Activated T-cell treated with anti-CD3 and anti-CD28 coated beads, Interleukin-2, amount 50 U/mL, for 4 hours (primary cell): ENCODE data around the gene ZMYND15. TPM values are rescaled to one million over a fixed set of nuclear protein-coding genes. Genes with fewer than 3 reads are reported as not detected.
A peak's percentile ranks its signal among the peaks of the same experiment; 100 is the strongest.

Experiments used
- ATAC-seq, 2 donors: fragments of 200-7000 bp; cut with Tn5 transposase; one replicate each; pipeline ENCODE4 v1.10.0; 2021
- DNase-seq: peaks from one replicate; pipeline ENCODE4 v3.0.0-alpha.2; 2020
- H3K27me3 Mint-ChIP-seq: one replicate; pipeline ENCODE4 v1.8.0; 2021; ENCODE audit warnings: low read depth, mixed read lengths
- H3K36me3 Mint-ChIP-seq: one replicate; pipeline ENCODE4 v1.8.0; 2022; ENCODE audit warnings: mixed read lengths; ENCODE audit not compliant: insufficient read depth
- H3K4me1 Mint-ChIP-seq: one replicate; pipeline ENCODE4 v1.8.0; 2021; ENCODE audit warnings: low read depth, mixed read lengths
- H3K4me3 Mint-ChIP-seq: one replicate; pipeline ENCODE4 v1.8.0; 2021; ENCODE audit warnings: mild to moderate bottlenecking, moderate library complexity, mixed read lengths
- H3K9me3 Mint-ChIP-seq: one replicate; pipeline ENCODE4 v1.8.0; 2021; ENCODE audit warnings: mixed read lengths
- total RNA-seq, 3 donors: library from RNA; stranded (reverse); gene quantifications; one replicate each; pipeline ENCODE4 v1.2.1, GENCODE V29; 2021

Gene ZMYND15
- total RNA-seq, 3 donors from 2014 or later, result 0.13 TPM; not detected in 2

DNA sequence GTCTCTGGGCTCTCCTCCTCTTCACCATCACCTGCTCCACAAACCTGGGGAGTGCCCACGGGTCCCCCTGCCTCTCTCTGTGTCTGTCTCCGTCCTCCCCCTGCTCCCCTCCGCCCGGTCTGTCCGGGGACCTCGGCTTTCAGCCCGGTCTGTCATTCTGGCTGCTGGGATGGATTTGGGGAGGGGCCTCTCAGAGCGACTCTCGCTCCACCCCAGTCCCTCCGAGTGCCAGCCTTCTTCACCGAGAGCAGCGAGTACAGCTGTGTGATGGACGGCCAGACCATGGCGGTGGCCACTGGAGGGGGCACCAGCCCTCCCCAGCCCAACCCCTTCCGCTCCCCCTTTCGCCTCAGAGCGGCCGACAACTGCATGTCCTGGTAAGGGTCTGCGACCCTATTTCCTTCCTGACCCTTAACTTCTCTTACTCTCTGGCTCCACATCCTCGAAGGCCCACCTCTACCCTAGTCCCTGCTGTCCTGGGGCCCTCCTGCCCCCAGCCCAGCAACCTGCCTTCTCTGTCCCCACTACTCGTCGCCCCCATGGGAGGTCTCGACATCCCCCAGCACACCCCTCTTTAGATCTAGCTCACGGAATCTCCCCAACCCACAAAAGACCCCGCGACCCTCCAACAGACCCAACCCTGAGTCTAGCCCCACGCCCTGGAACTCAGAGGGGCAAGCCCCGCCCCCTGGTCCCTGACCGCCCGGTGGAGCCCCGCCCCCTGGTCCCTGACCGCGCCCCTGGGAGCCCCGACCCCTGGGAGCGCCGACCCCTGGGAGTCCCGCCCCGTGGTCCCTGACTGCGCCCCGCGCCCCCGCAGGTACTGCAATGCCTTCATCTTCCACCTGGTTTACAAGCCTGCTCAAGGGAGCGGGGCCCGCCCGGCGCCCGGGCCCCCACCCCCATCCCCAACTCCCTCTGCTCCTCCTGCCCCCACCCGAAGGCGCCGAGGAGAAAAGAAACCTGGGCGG is 5.7 kb downstream of the ZMYND15 start:
- Mint-ChIP-seq H3K27me3 (peaks cover 22% of the 10 kb centered on the region), H3K4me1 (peaks cover 13% of the 10 kb centered on the region), H3K9me3 (no peaks in the 10 kb centered on the region), H3K4me3 (no peak overlapping the region), H3K36me3 (no peaks in the 10 kb centered on the region)
- ATAC-seq, result no peak
- no peak for DNase-seq

- peak; percentile 66 to 84 for ATAC-seq
- Mint-ChIP-seq H3K4me1 (peaks cover 12% of the 10 kb centered on the region), H3K4me3 (peak overlapping the region; percentile 48), H3K36me3 (no peaks in the 10 kb centered on the region), H3K27me3 (peaks cover 24% of the 10 kb centered on the region), H3K9me3 (no peaks in the 10 kb centered on the region)
- DNase-seq, result no peak
These were observed 8.2 kb downstream of the ZMYND15 start for GRCh38 chr17:4747847-4748246.

DNA sequence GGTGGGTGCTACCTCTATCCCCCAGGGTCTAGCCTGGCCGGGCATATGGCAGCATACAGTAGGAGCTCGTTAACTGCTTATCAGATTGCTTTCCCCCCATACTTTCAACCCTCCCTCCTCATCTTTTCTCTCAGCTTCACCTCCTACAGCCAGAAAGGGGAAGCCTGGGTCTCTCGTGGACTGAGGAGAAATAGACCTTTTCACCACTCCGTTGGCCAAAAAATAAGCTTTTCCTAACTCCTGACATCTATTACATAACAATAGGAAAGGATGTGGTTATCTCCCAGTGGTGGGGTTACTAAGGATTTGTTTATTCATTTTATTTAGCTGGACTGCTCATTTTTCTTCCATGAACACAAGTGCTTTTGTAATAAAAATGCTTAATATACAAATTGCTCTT is 9.1 kb downstream of the ZMYND15 start:
- DNase-seq (no peak), ATAC-seq (no peak)
- Mint-ChIP-seq H3K4me1 (peaks cover 12% of the 10 kb centered on the region), H3K9me3 (no peaks in the 10 kb centered on the region), H3K4me3 (no peak overlapping the region), H3K36me3 (no peaks in the 10 kb centered on the region), H3K27me3 (peaks cover 20% of the 10 kb centered on the region)

DNA sequence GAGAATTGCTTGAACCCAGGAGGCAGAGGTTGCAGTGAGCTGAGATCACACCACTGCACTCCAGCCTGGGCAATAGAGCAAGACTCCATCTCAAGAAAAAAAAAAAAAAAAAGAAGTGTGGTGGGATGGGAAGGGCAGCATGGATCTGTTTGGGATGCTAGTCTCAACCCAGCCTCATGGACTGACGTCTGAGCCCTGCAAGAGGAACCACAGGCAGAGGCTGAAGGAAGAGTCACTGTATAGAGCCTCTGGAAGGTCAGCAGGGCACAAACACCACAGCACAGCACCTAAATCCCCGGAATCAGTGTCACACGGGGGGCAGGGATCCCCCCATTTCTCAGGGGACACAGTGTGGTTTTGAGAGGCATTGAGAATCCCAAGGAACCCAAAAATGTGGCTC is 11.0 kb downstream of the ZMYND15 start:
- ATAC-seq, result no peak
- no peak overlapping the region for H3K4me3 Mint-ChIP-seq
- peaks cover 28% of the 10 kb centered on the region for H3K27me3 Mint-ChIP-seq
- peaks cover 12% of the 10 kb centered on the region for H3K4me1 Mint-ChIP-seq
- no peaks in the 10 kb centered on the region for H3K36me3 Mint-ChIP-seq
- H3K9me3 Mint-ChIP-seq, result no peaks in the 10 kb centered on the region
- DNase-seq, result no peak

- no peak for ATAC-seq
- H3K4me3 Mint-ChIP-seq, result no peak overlapping the region
- DNase-seq, result no peak
- peaks cover 28% of the 10 kb centered on the region for H3K27me3 Mint-ChIP-seq
- no peaks in the 10 kb centered on the region for H3K36me3 Mint-ChIP-seq
- no peaks in the 10 kb centered on the region for H3K9me3 Mint-ChIP-seq
- peaks cover 12% of the 10 kb centered on the region for H3K4me1 Mint-ChIP-seq
These were observed 12.3 kb downstream of the ZMYND15 start for GRCh38 chr17:4751932-4752331.

DNA sequence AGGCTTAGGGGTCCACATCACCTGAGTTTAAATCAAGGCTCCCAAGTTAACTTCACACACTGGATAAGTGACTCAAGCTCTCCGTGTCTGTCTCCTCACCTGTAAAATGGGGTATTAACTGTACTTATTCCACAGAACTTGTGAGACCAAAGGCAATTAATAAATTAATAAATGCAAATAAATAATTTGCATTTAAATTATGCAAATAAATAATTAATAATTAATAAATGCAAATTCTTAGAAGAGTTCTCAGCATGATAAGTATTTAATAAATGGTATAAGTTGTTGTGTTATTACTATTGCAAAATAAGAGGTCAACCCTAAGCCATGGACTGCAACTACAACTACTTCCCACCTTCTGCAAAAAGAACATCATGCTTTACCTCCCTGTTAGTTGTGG is 13.8 kb downstream of the ZMYND15 start:
- Mint-ChIP-seq H3K36me3 (no peaks in the 10 kb centered on the region), H3K4me1 (peaks cover 3% of the 10 kb centered on the region), H3K27me3 (peaks cover 27% of the 10 kb centered on the region), H3K4me3 (no peak overlapping the region), H3K9me3 (no peaks in the 10 kb centered on the region)
- ATAC-seq (no peak), DNase-seq (no peak)

- ATAC-seq (no peak), DNase-seq (no peak)
- no peaks in the 10 kb centered on the region for H3K9me3 Mint-ChIP-seq
- no peak overlapping the region for H3K4me3 Mint-ChIP-seq
- H3K27me3 Mint-ChIP-seq, result peaks cover 7% of the 10 kb centered on the region
- H3K36me3 Mint-ChIP-seq, result no peaks in the 10 kb centered on the region
- no peaks in the 10 kb centered on the region for H3K4me1 Mint-ChIP-seq
These were observed 20.2 kb downstream of the ZMYND15 start for GRCh38 chr17:4759776-4760236.

GRCh38 chr17:4764595-4764994 is 25.0 kb downstream of the ZMYND15 start:
- H3K27me3 Mint-ChIP-seq, result peaks cover 4% of the 10 kb centered on the region
- H3K9me3 Mint-ChIP-seq, result no peaks in the 10 kb centered on the region

GRCh38 chr17:4766201-4766600 is 26.6 kb downstream of the ZMYND15 start:
- no peaks in the 10 kb centered on the region for H3K4me1 Mint-ChIP-seq
- H3K9me3 Mint-ChIP-seq, result no peaks in the 10 kb centered on the region
- H3K36me3 Mint-ChIP-seq, result no peaks in the 10 kb centered on the region
- ATAC-seq (no peak), DNase-seq (no peak)
- peaks cover 4% of the 10 kb centered on the region for H3K27me3 Mint-ChIP-seq
- no peak overlapping the region for H3K4me3 Mint-ChIP-seq

More at GRCh38 chr17:4764595-4764994, 25.0 kb downstream of the ZMYND15 start:
- Mint-ChIP-seq H3K36me3 (no peaks in the 10 kb centered on the region), H3K4me1 (no peaks in the 10 kb centered on the region), H3K4me3 (no peak overlapping the region)
- DNase-seq (no peak), ATAC-seq (no peak)

DNA sequence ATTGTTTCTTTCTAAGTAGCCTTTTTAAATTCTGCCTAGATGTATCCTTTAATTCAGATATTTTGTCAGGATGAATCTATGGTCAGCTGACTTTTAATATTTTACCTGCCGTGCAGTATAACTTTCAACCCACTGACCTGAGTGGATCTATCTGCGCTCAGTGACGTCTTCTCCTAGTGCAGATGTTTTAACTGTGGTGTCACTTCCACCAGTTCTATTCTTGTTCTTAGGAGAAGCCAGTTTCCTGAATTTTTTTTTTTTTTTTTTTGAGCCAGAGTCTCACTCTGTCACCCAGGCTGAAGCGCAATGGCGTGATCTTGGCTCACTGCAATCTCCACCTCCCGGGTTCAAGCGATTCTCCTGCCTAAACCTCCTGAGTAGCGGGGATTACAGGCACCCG is 27.1 kb downstream of the ZMYND15 start:
- DNase-seq (no peak), ATAC-seq (no peak)
- peaks cover 5% of the 10 kb centered on the region for H3K4me1 Mint-ChIP-seq
- no peak overlapping the region for H3K4me3 Mint-ChIP-seq
- no peaks in the 10 kb centered on the region for H3K9me3 Mint-ChIP-seq
- no peaks in the 10 kb centered on the region for H3K36me3 Mint-ChIP-seq
- peaks cover 4% of the 10 kb centered on the region for H3K27me3 Mint-ChIP-seq

GRCh38 chr17:4768298-4768697 is 28.7 kb downstream of the ZMYND15 start:
- DNase-seq, result no peak
- Mint-ChIP-seq H3K4me1 (peaks cover 6% of the 10 kb centered on the region), H3K4me3 (no peak overlapping the region), H3K36me3 (no peaks in the 10 kb centered on the region), H3K9me3 (no peaks in the 10 kb centered on the region), H3K27me3 (peaks cover 2% of the 10 kb centered on the region)
- no peak for ATAC-seq

GRCh38 chr17:4769628-4770027 is 30.0 kb downstream of the ZMYND15 start:
- Mint-ChIP-seq H3K36me3 (no peaks in the 10 kb centered on the region), H3K4me1 (peaks cover 6% of the 10 kb centered on the region), H3K27me3 (peaks cover 2% of the 10 kb centered on the region), H3K9me3 (no peaks in the 10 kb centered on the region), H3K4me3 (no peak overlapping the region)
- DNase-seq (no peak), ATAC-seq (no peak)

DNA sequence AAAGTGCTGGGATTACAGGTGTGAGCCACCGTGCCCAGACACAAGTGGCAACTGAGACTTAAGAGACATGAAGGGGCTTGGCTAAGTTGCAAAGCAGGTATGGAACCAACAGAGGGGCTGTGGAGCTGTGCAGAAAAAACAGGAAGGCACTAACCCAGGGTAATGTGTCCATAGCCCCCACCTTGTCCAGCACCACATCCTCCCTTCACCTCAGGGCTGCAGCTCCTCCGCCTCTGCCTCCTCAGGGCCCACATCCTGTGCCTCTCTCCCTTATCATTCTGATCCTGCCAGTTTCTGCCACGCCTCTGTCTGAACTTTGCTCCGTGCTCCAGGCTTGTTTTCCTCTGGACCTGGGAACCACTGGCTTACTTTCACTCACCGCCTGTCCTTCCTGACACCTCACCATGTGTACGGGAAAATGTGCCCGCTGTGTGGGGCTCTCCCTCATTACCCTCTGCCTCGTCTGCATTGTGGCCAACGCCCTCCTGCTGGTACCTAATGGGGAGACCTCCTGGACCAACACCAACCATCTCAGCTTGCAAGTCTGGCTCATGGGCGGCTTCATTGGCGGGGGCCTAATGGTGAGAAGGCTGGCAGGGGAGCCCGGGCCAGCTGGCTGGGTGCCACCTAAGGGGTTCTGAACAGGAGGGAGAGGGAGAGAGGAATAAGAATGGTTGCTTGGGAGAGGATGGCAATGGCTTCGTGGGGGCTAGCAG is 32.0 kb downstream of the ZMYND15 start, which contains the start of gene TM4SF5:
Gene TM4SF5, plus strand, starts transcription at position 368 of the 716 bp plus-strand sequence. Its CDS starts 37 bp downstream, at position 405.
- Mint-ChIP-seq H3K4me3 (no peak within 1 kb of the TSS), H3K9me3 (no peaks in the 10 kb centered on the region), H3K36me3 (no peaks in the 10 kb centered on the region), H3K4me1 (peaks cover 6% of the 10 kb centered on the region), H3K27me3 (peaks cover 2% of the 10 kb centered on the region)
- ATAC-seq, result peak in 1 of 2 donors; percentile 28
- no peak for DNase-seq

- DNase-seq, result no peak
- H3K9me3 Mint-ChIP-seq, result no peaks in the 10 kb centered on the region
- ATAC-seq, result no peak
- H3K27me3 Mint-ChIP-seq, result peaks cover 2% of the 10 kb centered on the region
- H3K4me1 Mint-ChIP-seq, result peaks cover 6% of the 10 kb centered on the region
- no peaks in the 10 kb centered on the region for H3K36me3 Mint-ChIP-seq
- H3K4me3 Mint-ChIP-seq, result no peak overlapping the region
These were observed 32.6 kb downstream of the ZMYND15 start for GRCh38 chr17:4772235-4772613.
